Astrocyte (in vitro differentiated cells and primary cell): ENCODE results near the gene FBLN2.

ENCODE experiments used
- EZH2 ChIP-seq: IDR thresholded peaks from 2 replicates; pipeline ENCODE4 v1.6.1; 2012; ENCODE audit warnings: mild to moderate bottlenecking, low read length, inconsistent platforms; ENCODE audit not compliant: insufficient read depth
- TF ChIP-seq, protein P1 (sequence below): IDR thresholded peaks from 2 replicates; pipeline ENCODE4 v1.5.1; 2011; ENCODE audit warnings: low read depth, mild to moderate bottlenecking, inconsistent platforms, low read length, moderate library complexity; ENCODE audit not compliant: insufficient read depth

- TF ChIP-seq, protein P1, sequence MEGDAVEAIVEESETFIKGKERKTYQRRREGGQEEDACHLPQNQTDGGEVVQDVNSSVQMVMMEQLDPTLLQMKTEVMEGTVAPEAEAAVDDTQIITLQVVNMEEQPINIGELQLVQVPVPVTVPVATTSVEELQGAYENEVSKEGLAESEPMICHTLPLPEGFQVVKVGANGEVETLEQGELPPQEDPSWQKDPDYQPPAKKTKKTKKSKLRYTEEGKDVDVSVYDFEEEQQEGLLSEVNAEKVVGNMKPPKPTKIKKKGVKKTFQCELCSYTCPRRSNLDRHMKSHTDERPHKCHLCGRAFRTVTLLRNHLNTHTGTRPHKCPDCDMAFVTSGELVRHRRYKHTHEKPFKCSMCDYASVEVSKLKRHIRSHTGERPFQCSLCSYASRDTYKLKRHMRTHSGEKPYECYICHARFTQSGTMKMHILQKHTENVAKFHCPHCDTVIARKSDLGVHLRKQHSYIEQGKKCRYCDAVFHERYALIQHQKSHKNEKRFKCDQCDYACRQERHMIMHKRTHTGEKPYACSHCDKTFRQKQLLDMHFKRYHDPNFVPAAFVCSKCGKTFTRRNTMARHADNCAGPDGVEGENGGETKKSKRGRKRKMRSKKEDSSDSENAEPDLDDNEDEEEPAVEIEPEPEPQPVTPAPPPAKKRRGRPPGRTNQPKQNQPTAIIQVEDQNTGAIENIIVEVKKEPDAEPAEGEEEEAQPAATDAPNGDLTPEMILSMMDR, result no peak
- no peak for TF ChIP-seq EZH2
Measured at GRCh38 chr3:13608969-13609725, 60.2 kb downstream of the FBLN2 start.
